Activated naive CD8-positive, alpha-beta T cell (primary cell): ENCODE data around the gene FAM217A.
"Not testable (repeated sequence)": the region's sequence is repeated elsewhere in the genome, so short reads cannot be mapped to it uniquely, and the experiment has no call there.

Experiments used
- H3K27ac Mint-ChIP-seq: one replicate; pipeline ENCODE4 v1.8.0; 2021; ENCODE audit warnings: mixed read lengths
- H3K27me3 Mint-ChIP-seq: one replicate; pipeline ENCODE4 v1.8.0; 2021; ENCODE audit warnings: mixed read lengths
- H3K36me3 Mint-ChIP-seq: one replicate; pipeline ENCODE4 v1.8.0; 2021; ENCODE audit warnings: mixed read lengths
- H3K4me1 Mint-ChIP-seq: one replicate; pipeline ENCODE4 v1.8.0; 2021; ENCODE audit warnings: low read depth, mixed read lengths
- H3K4me3 Mint-ChIP-seq: one replicate; pipeline ENCODE4 v1.8.0; 2021; ENCODE audit warnings: mild to moderate bottlenecking, mixed read lengths
- H3K9me3 Mint-ChIP-seq: one replicate; pipeline ENCODE4 v1.8.0; 2021; ENCODE audit warnings: low read depth, mixed read lengths

The FAM217A gene

GRCh38 chr6:4078691-4079471, at the start of gene FAM217A:
FAM217A (minus strand) TSS chr6:4079137; CDS start chr6:4077414, 1,723 bp downstream.
- H3K4me3 Mint-ChIP-seq: no peak within 1 kb of the TSS

GRCh38 chr6:4128072-4128471, 49.1 kb upstream of the FAM217A start:
- H3K36me3 Mint-ChIP-seq: peaks cover 22% of the 10 kb centered on the region
- no peaks in the 10 kb centered on the region for H3K27me3 Mint-ChIP-seq
- H3K4me3 Mint-ChIP-seq: no peak overlapping the region
- H3K4me1 Mint-ChIP-seq: peaks cover 7% of the 10 kb centered on the region
- H3K27ac Mint-ChIP-seq: peak overlapping the region; percentile 8
- no peaks in the 10 kb centered on the region for H3K9me3 Mint-ChIP-seq

More at GRCh38 chr6:4078691-4079471, at the start of gene FAM217A:
- Mint-ChIP-seq H3K27ac (no peak within 1 kb of the TSS), H3K27me3 (peaks cover 8% of the 10 kb centered on the region), H3K4me1 (no peaks in the 10 kb centered on the region), H3K36me3 (no peaks in the 10 kb centered on the region), H3K9me3 (no peaks in the 10 kb centered on the region)

- Mint-ChIP-seq H3K4me3 (no peak overlapping the region), H3K27me3 (no peaks in the 10 kb centered on the region), H3K9me3 (no peaks in the 10 kb centered on the region), H3K4me1 (no peaks in the 10 kb centered on the region), H3K36me3 (peaks cover 17% of the 10 kb centered on the region), H3K27ac (peak overlapping the region; percentile 13)
Measured at GRCh38 chr6:4125933-4126864, 47.3 kb upstream of the FAM217A start.

- Mint-ChIP-seq H3K4me3 (no peak overlapping the region), H3K9me3 (no peaks in the 10 kb centered on the region), H3K27ac (peak overlapping the region; percentile 13), H3K27me3 (no peaks in the 10 kb centered on the region), H3K4me1 (no peaks in the 10 kb centered on the region), H3K36me3 (peaks cover 21% of the 10 kb centered on the region)
Measured at GRCh38 chr6:4125500-4125899, 46.6 kb upstream of the FAM217A start.

- Mint-ChIP-seq H3K36me3 (peaks cover 19% of the 10 kb centered on the region), H3K27ac (no peak overlapping the region), H3K9me3 (no peaks in the 10 kb centered on the region), H3K27me3 (no peaks in the 10 kb centered on the region), H3K4me1 (no peaks in the 10 kb centered on the region), H3K4me3 (no peak overlapping the region)
Measured at GRCh38 chr6:4124351-4124750, 45.4 kb upstream of the FAM217A start.

- Mint-ChIP-seq H3K4me1 (no peaks in the 10 kb centered on the region), H3K9me3 (peaks cover 19% of the 10 kb centered on the region), H3K4me3 (no peak overlapping the region), H3K27me3 (no peaks in the 10 kb centered on the region), H3K27ac (no peak overlapping the region), H3K36me3 (peaks cover 38% of the 10 kb centered on the region)
Measured at GRCh38 chr6:4115741-4116140, 36.8 kb upstream of the FAM217A start.

GRCh38 chr6:4114123-4114522, 35.2 kb upstream of the FAM217A start:
- no peaks in the 10 kb centered on the region for H3K27me3 Mint-ChIP-seq
- no peak overlapping the region for H3K4me3 Mint-ChIP-seq
- no peaks in the 10 kb centered on the region for H3K4me1 Mint-ChIP-seq
- H3K9me3 Mint-ChIP-seq: peaks cover 19% of the 10 kb centered on the region
- H3K27ac Mint-ChIP-seq: no peak overlapping the region
- H3K36me3 Mint-ChIP-seq: peaks cover 33% of the 10 kb centered on the region

GRCh38 chr6:4113649-4114048, 34.7 kb upstream of the FAM217A start:
- H3K27me3 Mint-ChIP-seq: no peaks in the 10 kb centered on the region
- peaks cover 32% of the 10 kb centered on the region for H3K36me3 Mint-ChIP-seq
- H3K4me3 Mint-ChIP-seq: no peak overlapping the region
- peaks cover 19% of the 10 kb centered on the region for H3K9me3 Mint-ChIP-seq
- H3K27ac Mint-ChIP-seq: no peak overlapping the region
- H3K4me1 Mint-ChIP-seq: no peaks in the 10 kb centered on the region

GRCh38 chr6:4112366-4112765, 33.4 kb upstream of the FAM217A start:
- no peaks in the 10 kb centered on the region for H3K4me1 Mint-ChIP-seq
- no peak overlapping the region for H3K27ac Mint-ChIP-seq
- no peak overlapping the region for H3K4me3 Mint-ChIP-seq
- peaks cover 27% of the 10 kb centered on the region for H3K36me3 Mint-ChIP-seq
- H3K9me3 Mint-ChIP-seq: peaks cover 19% of the 10 kb centered on the region
- no peaks in the 10 kb centered on the region for H3K27me3 Mint-ChIP-seq

- H3K27me3 Mint-ChIP-seq, H3K27ac Mint-ChIP-seq, H3K4me1 Mint-ChIP-seq, H3K4me3 Mint-ChIP-seq, H3K36me3 Mint-ChIP-seq: not testable (repeated sequence)
- H3K9me3 Mint-ChIP-seq: peaks cover 16% of the 10 kb centered on the region
Measured at GRCh38 chr6:4109363-4109815, 30.5 kb upstream of the FAM217A start.

GRCh38 chr6:4108561-4109093, 29.7 kb upstream of the FAM217A start:
- peaks cover 11% of the 10 kb centered on the region for H3K9me3 Mint-ChIP-seq
- H3K27me3 Mint-ChIP-seq: no peaks in the 10 kb centered on the region
- H3K4me3 Mint-ChIP-seq: no peak overlapping the region
- H3K4me1 Mint-ChIP-seq: no peaks in the 10 kb centered on the region
- peaks cover 3% of the 10 kb centered on the region for H3K36me3 Mint-ChIP-seq
- no peak overlapping the region for H3K27ac Mint-ChIP-seq

- H3K4me3 Mint-ChIP-seq: no peak overlapping the region
- H3K36me3 Mint-ChIP-seq: no peaks in the 10 kb centered on the region
- H3K27me3 Mint-ChIP-seq: no peaks in the 10 kb centered on the region
- no peaks in the 10 kb centered on the region for H3K4me1 Mint-ChIP-seq
- H3K27ac Mint-ChIP-seq: no peak overlapping the region
- H3K9me3 Mint-ChIP-seq: peaks cover 10% of the 10 kb centered on the region
Measured at GRCh38 chr6:4107873-4108272, 28.9 kb upstream of the FAM217A start.

GRCh38 chr6:4105980-4106536, 27.1 kb upstream of the FAM217A start:
- H3K9me3 Mint-ChIP-seq: no peaks in the 10 kb centered on the region
- H3K4me1 Mint-ChIP-seq: no peaks in the 10 kb centered on the region
- no peak overlapping the region for H3K27ac Mint-ChIP-seq
- H3K27me3 Mint-ChIP-seq: no peaks in the 10 kb centered on the region
- no peaks in the 10 kb centered on the region for H3K36me3 Mint-ChIP-seq
- no peak overlapping the region for H3K4me3 Mint-ChIP-seq

- H3K9me3 Mint-ChIP-seq: no peaks in the 10 kb centered on the region
- no peaks in the 10 kb centered on the region for H3K4me1 Mint-ChIP-seq
- no peak overlapping the region for H3K27ac Mint-ChIP-seq
- no peaks in the 10 kb centered on the region for H3K36me3 Mint-ChIP-seq
- no peaks in the 10 kb centered on the region for H3K27me3 Mint-ChIP-seq
- H3K4me3 Mint-ChIP-seq: no peak overlapping the region
Measured at GRCh38 chr6:4103929-4104328, 25.0 kb upstream of the FAM217A start.
